Measurements from ENCODE around the gene UFM1. TPM values are rescaled to one million over a fixed set of nuclear protein-coding genes. Genes with fewer than 3 reads are reported as not detected.

Gene UFM1
- total and polyA plus RNA-seq, 8 donors = 58.5 to 94.4 (median 80.2) TPM

DNA sequence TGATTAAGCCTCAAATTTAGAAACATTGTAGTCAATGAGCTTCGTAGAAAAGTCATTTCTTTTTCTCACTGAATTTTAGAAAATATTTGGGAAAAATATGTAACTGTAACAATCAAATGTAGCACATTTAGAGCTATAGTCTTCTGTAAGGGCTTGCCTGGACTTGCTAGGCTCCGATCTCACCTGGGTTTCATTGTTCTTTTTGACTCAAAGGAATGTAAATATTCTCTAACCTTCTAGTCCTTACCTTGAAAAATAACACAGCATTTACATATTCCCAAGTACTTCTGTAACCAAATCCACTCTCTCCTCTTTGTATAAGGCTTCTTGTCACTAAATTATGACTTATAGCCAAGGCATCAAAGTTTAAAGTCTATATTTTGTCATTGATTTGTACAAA lies 2.9 kb upstream of the UFM1 start:
- intact Hi-C loops (cut with DNase I) = no loop called here
- ATAC-seq = no peak
- no peak for TF ChIP-seq CTCF (IDR thresholded peaks at IDR 0.05)

GRCh38 chr13:38348861-38349389 lies 726 bp upstream of the UFM1 start:
- DNase-seq (no peak), ATAC-seq (peak; percentile 25)
- intact Hi-C loops (cut with DNase I) = no loop called here
- H3K27me3 ChIP-seq = no peaks in the 10 kb centered on the region
- H3K4me3 ChIP-seq = peak overlapping the region; percentile 48 to 78
- TF ChIP-seq CTCF (IDR thresholded peaks at IDR 0.05) = no peak
- H3K9me3 ChIP-seq = no peaks in the 10 kb centered on the region
- peaks cover 13 to 29% of the 10 kb centered on the region in 2 donors for H3K4me1 ChIP-seq
- H3K27ac ChIP-seq = peak overlapping the region; percentile 85 to 90
- H3K36me3 ChIP-seq = peaks cover 0 to 7% of the 10 kb centered on the region in 2 donors

More for the DNA sequence above, 2.9 kb upstream of the UFM1 start:
- Histone ChIP-seq H3K36me3 (no peaks in the 10 kb centered on the region), H3K4me3 (no peak overlapping the region), H3K27me3 (no peaks in the 10 kb centered on the region), H3K9me3 (no peaks in the 10 kb centered on the region), H3K4me1 (peaks cover 13 to 18% of the 10 kb centered on the region in 2 donors), H3K27ac (no peak overlapping the region)
- no peak for DNase-seq

- TF ChIP-seq CTCF (IDR thresholded peaks at IDR 0.05) = no peak
- peak in 3 of 4 donors; percentile 77 to 87 (median 82) for DNase-seq
- H3K27me3 ChIP-seq = no peaks in the 10 kb centered on the region
- intact Hi-C loops (cut with DNase I) = no loop called here
- peak overlapping the region; percentile 85 to 90 for H3K27ac ChIP-seq
- peak; percentile 72 for ATAC-seq
- peak overlapping the region; percentile 48 to 78 for H3K4me3 ChIP-seq
- no peaks in the 10 kb centered on the region for H3K9me3 ChIP-seq
- peaks cover 13 to 29% of the 10 kb centered on the region in 2 donors for H3K4me1 ChIP-seq
- peaks cover 0 to 19% of the 10 kb centered on the region in 2 donors for H3K36me3 ChIP-seq
Measured at GRCh38 chr13:38350114-38350617, 515 bp downstream of the UFM1 start.

- DNase-seq = no peak
- Histone ChIP-seq H3K36me3 (peaks cover 0 to 54% of the 10 kb centered on the region in 2 donors), H3K9me3 (no peaks in the 10 kb centered on the region), H3K4me3 (no peak overlapping the region), H3K27me3 (no peaks in the 10 kb centered on the region), H3K4me1 (peaks cover 10 to 27% of the 10 kb centered on the region in 2 donors), H3K27ac (no peak overlapping the region)
- intact Hi-C loops (cut with DNase I) = no loop called here
- TF ChIP-seq CTCF (IDR thresholded peaks at IDR 0.05) = no peak
- ATAC-seq = no peak
Measured at GRCh38 chr13:38355595-38356119, 6.0 kb downstream of the UFM1 start.

DNA sequence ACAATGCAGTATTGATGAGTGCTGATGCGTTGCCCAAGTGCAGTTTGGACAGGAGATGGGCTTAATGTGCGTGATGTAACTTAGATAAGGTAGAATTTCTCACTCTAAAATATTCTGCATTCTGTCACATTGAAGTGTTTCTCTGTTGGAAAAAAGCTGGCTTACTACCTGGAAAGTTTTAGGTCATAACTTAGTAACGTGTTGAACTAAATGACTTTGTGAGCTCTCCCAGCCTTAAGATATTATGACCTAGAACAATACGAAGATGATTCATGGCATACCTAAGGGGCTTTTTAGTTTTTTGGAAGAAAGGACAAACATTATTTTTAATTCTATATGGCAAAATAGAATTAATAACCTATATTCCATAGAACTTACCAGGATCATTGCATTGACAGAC lies 9.0 kb downstream of the UFM1 start:
- no peak for TF ChIP-seq CTCF (IDR thresholded peaks at IDR 0.05)
- peaks cover 0 to 80% of the 10 kb centered on the region in 2 donors for H3K36me3 ChIP-seq
- no peak overlapping the region for H3K27ac ChIP-seq
- ATAC-seq (no peak), DNase-seq (no peak)
- H3K27me3 ChIP-seq = no peaks in the 10 kb centered on the region
- no peaks in the 10 kb centered on the region for H3K9me3 ChIP-seq
- peaks cover 0 to 4% of the 10 kb centered on the region in 2 donors for H3K4me1 ChIP-seq
- intact Hi-C loops (cut with DNase I) = no loop called here
- no peak overlapping the region for H3K4me3 ChIP-seq
